ENCODE data around the gene SLC25A42.
"Not testable (repeated sequence)": the region's sequence is repeated elsewhere in the genome, so short reads cannot be mapped to it uniquely, and the experiment has no call there.

SLC25A42 gene

DNA sequence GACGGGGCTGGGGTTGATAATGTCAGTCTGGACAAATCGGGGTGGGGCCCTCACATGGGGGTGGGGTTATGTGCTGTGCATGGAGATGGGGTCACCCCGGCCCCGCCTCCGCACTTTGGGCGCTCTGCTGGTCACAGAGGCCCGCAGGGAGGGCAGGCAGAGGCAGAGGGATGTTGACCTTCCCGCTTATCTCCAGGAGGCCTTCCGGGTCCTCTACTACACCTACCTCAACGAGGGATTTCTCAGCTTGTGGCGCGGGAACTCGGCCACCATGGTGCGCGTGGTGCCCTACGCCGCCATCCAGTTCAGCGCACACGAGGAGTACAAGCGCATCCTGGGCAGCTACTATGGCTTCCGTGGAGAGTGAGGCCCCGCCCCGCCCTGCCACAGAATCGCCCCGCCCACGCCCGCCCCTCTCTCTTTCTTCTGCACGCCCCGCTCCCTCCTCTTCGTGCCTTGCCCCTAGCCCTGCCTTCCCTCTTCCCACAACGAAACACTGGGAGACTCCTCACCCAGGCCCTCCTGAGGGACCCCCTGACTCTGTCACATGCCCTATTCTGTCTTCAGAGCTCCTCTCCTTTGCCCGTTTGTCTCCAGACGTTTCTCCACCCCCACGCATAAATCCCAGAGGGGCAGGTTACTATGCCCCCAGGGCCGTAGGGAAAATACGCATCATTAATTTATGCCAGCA is 41.7 kb downstream of the SLC25A42 start:
- DNase-seq (ENCODE audit: low spot score), result no peak

DNA sequence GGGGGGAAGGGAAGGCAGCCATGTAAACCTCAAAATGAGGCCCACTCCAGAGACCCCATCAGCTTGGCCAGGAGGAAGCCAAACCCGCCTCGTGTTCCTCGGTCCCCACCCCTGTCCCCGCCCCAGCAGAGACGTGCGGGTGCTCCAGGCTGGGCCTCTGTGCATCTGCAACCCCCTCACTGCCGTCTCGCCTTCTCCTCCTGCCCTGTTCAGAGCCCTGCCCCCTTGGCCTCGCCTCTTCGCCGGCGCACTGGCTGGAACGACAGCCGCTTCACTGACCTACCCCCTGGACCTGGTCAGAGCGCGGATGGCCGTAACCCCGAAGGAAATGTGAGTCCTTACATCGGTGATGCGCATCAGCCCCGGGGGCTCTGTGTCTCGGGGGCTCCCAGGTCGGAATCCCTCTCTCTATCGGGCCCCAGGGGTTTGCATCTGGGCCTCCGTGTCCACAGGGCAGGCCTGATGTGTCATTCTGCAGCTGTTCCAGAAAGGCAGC is 42.3 kb downstream of the SLC25A42 start:
- DNase-seq (ENCODE audit: low spot score), result no peak

DNA sequence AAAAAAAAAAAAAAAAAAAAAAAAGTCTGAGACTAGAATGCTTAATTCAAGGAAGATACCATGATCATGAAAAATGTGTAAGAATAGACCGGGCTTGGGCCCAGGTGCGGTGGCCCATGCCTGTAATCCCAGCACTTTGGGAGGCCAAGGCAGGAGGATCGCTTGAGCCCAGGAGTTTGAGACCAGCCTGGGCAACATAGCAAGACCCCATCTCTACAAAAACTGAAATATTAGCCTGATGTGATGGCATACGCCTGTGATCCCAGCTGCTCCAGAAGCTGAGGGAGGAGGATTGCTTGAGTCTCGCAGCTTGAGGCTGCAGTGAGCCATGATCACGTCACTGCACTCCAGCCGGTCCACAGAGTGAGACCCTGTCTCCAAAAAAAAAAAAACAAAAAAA is 43.1 kb downstream of the SLC25A42 start:
- not testable (repeated sequence) for DNase-seq (ENCODE audit: low spot score)

DNA sequence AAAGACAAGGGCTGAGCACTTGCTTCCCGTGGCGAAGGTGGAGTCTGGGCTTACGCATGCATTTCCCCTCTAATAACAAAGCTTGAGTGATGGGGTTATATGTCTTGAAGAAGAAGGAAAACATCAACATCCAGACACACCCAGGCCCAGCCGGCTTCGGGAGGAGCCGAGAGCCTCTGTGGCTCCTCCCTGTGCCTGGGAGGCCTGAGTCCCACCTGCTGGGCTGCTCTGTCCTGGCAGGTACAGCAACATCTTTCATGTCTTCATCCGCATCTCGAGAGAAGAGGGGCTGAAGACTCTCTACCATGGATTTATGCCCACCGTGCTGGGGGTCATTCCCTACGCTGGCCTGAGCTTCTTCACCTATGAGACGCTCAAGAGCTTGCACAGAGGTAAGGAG is 43.9 kb downstream of the SLC25A42 start:
- no peak for DNase-seq (ENCODE audit: low spot score)

DNA sequence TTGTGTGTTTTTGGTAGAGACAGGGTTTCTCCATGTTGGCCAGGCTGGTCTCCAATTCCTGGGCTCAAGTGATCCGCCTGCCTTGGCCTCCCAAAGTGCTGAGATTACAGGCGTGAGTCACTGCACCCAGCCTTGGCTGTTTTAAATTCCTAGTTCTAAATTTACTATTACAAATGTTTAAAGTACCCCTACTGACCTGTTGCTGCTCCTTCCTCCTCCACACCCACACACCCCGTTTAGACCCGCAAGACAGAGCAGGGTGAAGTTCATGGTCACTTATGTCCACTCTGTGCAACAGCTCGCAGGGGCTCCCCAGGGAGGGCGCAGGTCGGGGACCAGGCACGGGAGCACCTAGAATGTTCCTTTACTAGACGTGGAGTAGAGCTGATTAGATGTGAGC is 45.8 kb downstream of the SLC25A42 start:
- no peak for DNase-seq (ENCODE audit: low spot score)

DNA sequence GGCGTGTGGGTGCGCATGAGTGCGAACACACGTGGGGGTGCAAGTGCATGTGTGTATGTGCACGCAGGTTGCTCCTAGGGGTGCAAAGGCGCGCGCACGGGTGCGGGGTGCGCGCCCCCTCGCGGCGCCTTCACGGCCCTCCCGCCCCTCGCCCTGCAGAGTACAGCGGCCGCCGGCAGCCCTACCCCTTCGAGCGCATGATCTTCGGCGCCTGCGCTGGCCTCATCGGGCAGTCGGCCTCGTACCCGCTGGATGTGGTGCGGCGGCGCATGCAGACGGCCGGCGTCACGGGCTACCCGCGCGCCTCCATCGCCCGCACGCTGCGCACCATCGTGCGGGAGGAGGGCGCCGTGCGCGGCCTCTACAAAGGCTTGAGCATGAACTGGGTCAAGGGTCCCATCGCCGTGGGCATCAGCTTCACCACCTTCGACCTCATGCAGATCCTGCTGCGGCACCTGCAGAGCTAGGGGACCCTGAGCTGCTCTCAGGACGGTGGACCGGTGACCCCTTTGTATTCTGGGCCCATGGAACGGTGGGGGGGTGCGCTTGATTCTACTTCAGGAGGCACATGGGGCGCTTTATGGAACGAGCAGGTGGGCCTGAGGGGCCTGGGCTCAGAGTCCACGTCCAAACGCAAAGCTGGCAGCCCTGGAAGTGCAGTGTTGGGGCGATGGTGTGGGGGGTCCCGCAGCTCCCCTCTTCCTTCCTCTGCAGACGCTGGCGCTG is 46.8 kb downstream of the SLC25A42 start:
- DNase-seq (ENCODE audit: low spot score), result no peak

DNA sequence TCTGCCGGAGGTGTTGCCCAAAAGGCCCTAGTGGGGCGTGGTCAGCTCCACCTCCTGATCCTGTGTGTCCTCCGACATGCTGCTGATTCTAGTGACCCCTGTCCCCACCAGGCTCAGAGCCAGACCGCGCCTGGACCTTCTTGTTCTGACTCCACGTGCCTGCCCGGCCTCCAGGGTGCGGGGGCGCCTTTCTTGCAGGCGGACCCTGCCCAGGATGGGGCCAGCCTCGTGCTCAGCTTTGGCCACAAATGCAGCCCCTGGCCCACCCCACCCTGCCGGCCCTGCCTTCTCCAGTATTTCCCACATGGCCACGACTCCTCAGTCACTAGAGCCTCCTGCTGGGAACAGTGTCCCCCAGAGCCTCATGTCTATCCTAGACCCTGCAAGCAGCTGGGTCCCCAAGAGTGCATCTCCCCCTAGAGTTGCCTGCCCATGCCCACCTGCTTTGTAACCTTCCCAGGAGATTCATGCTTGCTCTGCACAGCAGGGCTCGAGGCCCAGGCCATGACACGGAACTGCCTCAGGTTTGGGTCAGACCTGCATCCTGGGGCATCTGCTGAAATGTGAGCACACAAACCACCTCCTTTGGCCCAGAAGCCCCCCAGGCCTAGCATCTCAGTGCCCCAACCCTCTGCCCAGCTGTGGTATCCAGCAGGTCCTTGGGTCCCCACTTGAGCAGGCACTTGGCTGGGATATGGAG is 47.5 kb downstream of the SLC25A42 start:
- DNase-seq (ENCODE audit: low spot score), result no peak

DNA sequence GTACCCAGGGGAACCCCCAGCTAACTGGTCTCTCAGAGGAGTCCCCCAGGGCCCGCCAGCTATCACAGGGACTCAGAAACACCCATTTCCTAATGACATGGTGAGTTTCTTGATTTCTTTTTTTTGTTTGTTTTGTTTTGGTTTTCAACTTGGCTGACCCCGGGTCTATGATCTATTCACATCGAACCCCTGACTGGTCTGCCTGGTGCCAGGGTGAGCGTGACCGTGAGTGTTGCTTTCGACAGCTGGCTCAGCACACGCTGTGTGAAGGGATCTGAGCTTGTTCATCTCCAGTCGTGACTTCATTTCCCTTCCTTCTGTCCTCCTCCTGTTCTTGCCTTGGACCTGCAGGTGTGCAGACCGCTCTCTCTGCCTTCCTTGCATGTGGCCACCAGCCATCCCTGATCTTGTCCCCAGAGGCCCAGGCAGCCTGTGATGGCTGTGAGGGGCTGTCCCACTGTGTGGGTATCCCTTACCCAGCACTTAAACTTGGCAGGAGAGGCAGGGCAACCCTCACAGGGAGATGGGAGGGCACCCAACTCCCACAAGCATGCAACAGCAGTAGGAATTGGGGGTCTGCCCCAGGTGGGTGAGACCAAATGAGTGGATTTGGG is 48.3 kb downstream of the SLC25A42 start:
- no peak for DNase-seq (ENCODE audit: low spot score)

DNA sequence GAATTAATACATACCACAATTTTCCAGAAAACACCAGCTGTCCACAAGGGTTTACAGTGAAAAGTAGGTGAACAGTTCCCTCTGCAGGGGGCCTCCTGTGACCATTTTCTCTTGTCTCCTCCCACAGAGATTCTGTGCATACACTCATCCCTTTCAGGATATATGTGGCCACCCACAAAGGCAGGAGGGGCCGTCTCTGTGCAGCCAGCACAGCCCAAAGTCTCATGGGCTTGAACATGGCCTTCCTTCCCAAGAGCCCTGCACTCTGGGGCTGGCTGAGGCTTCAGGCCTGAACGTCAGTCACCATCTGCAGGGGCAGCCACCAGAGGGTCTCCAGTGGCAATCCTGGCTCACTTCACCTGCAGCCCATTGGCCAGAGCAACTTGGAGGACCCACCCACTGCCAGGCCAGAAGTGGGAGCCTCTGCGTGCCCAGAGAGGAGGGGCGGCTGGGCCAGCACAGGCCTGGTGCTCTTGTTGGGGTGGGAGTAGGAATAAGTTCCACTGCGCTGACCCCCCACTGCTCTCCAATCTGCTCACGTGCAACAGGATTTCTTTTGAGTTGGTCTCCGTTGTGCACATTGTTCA is 49.3 kb downstream of the SLC25A42 start:
- no peak for DNase-seq (ENCODE audit: low spot score)

DNA sequence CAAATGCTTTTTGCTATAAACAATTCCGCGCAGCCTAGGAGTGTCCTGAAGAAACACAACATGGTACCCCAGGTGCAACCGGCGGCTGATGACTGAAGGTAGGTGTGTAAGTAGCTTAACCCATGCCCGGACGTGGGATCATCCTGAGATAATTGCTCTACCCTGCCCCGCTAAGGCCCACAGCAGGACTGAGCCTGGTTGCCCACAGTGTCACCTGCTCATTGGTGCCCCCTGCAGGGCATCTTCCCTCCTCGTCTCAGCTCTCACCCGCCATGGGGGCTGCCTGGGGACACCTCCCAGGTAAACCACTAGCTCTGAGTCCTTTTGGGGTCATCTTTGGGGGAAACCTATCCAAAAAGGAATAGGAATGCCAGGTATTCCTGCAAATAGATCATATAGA is 52.2 kb downstream of the SLC25A42 start:
- DNase-seq (ENCODE audit: low spot score), result no peak

DNA sequence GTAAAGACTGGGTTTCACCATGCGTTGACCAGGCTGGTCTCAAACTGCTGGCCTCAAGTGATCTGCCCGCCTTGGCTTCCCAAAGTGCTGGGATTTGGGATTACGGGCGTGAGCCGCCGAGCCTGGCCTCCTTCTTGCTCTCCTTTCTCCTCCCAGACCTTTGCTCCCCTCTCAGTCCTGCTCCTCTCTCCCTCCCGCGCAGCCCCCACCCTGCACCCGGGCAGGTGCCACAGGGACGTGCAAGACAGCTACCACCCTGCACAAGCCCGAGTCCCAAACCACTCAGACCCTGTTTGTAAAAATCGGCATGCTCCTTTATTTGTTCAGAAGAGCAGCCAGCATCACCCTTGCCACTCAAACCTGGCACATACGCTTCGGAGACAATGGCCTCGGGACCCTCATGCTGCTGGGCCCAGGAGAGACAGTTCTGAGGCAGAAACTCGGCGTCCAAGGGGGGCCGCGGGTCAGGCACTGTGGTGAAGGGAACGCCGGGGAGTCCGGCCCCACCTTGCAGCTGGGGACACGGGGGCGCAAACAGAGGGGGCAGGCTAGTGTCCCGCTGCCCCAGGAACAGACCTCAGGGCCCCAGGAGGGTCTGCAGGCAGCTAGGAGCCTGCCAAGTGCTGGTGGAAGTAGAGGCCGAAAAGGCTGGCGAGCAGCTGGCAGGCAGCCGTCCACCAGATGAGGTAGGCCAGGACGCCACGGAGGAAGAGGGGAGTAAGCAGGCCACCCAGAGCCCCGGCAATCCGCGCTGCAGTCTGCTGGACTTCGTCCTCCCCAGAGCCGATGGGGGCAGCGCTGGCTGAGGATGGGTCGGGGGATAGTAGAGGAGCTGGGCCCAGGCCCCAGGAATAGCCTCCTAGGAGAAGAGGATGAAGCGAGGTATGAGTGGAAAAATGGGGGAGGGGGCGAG is 55.8 kb downstream of the SLC25A42 start:
- DNase-seq (ENCODE audit: low spot score), result no peak

DNA sequence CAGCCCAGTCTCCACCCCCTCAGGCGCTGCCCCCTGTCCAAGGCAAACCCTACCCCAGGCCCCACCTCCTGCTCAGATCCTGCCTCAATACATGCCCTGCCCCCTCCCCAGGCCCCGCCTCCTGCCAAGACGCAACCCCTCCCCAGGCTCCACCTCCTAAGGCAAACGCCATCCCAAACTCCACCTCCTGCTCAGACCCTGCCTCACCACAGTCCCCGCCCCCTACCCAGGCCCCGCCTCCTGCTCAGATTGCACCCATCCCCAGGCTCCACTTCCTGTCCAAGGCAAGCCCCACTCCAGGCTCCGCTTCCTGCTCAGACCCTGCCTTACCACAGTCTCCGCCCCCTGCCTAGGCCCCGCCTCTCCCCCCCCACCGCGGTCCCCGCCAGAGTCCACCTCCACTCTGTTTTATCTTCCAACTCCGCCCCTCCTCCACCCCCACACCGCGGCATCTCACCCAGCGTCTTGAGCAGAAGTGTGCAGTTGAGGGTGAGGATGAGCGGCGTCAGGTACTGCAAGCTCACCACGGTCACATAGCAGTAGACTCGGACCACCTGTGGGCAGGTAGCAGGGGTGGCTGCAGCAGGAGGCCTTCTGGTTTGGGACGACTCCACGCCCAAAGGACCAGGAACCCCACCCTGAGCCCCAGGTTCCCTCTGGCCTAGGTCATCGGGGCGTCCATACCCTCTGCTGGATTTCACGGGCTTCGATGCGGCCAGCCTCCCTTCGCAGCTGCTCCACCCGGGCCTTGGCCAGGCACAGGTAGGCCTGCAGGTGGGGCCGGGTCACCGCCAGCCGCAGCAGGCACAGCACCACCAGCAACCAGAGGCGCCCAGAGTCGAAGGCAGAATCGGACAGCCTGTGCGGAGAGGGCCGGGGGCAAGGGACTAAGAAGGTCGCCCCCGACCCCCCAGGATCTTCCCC is 56.8 kb downstream of the SLC25A42 start:
- DNase-seq (ENCODE audit: low spot score), result no peak

DNA sequence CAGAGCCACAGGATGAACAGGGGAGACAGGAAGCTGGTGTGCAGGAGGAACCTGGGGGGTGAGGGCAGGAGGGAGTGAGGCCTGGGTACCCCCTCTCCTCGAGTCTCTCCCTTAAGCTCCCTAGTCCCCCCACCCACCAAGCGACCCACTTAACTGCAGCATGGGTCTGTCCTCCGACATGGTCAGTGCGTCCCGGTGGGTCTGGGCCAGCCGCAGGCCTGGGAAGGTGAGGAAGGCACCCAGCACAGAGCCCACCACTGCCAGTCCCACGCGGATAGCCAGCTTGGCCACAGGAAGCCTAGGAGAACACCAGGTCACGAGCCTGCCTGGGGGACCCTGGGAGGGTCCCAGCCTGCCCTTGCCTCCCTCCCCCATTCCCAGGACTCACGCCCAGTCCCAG is 57.6 kb downstream of the SLC25A42 start:
- DNase-seq (ENCODE audit: low spot score), result no peak

DNA sequence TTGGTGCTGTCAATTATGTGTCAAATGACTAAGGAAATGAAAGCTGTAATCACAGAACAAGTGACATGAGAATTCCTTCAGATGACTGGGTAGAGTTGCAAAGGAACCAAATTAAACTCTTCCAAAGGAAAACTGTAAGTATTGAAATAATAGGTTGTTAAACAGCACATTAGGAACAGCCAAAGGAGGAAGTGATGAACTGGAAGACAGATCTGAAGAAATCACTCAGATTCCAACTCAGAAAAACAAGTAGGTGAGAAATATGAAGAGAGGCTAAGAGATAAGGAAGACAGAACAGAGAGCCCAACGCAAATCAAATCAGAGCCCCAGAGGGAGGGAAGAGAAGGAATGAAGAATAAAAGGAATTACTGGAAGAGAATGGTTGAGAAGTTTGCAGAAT is 59.1 kb downstream of the SLC25A42 start:
- DNase-seq (ENCODE audit: low spot score), result no peak

DNA sequence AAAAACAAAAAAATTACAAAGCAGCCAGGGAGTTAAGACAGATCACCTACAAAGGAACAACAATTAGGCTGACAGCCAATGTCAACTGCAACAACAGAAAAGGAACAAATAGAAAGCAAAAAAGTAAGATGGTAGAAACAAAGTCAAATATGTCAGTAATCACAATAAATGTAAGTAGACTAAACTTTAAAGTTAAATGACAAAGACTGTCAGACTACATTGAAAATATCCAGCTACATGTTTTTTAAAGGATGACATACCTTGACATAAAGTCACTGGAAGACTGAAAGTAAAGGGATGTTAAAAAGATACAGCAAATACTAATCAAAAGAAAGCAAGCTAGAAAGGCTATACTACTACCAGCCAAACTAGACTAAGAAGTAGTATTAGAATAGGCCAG is 59.6 kb downstream of the SLC25A42 start:
- DNase-seq (ENCODE audit: low spot score), result no peak

DNA sequence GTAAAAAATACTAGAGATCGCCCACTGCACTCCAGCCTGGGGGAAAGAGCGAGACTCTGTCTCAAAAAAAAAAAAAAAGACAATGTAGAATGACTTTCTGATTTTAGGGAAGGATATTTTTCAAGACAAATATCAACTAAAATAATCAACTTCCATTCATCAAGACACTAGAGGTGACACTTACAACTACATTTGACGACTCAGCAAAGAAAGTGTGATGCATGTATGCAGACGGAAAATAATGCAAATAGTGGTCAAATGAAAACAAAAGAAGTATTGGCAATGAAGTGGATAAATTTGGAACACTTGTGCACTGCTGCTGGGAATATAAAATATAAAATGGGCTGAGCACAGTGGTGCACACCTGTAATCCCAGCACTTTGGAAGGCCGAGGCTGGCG is 62.3 kb downstream of the SLC25A42 start:
- DNase-seq (ENCODE audit: low spot score), result no peak

DNA sequence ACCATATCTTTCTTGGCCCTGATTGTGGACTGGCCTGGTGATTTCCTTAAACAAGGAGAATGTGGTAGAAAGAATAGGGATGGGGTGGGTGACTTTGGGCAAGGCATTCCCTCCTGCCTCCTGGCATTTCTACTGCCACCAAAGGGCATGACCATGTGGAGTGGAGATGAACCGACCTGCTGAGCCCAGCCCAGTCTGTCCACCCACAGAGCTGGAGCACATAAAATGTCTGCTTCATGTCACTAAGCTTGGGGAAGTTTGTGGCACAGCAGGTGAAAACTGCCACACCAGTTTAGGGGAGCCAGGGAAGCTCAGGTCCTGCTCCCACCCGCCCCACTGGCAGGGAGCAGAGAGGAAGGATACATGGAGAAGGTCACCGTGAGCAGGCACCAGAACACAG is 68.2 kb downstream of the SLC25A42 start:
- no peak for DNase-seq (ENCODE audit: low spot score)

DNA sequence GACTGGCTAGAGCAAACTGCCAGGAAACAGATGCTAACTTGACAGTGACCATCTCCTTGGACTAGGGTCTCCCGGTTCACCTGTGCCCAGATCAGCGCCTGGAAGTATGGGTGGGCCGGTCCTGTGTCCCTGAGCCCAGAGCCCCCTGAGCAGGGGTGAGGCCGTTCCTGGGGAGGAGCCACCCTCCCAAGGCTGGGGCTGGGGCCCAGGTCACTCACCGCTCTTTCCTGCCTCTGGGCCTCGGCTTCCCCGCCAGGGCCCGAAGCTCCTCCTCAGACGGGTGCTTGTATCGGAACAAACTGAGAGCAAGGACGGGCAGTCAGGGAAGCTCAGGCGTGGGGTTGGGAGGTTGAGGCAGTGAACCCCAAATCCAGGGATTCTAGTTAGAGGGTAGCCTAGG is 69.1 kb downstream of the SLC25A42 start:
- no peak for DNase-seq (ENCODE audit: low spot score)

DNA sequence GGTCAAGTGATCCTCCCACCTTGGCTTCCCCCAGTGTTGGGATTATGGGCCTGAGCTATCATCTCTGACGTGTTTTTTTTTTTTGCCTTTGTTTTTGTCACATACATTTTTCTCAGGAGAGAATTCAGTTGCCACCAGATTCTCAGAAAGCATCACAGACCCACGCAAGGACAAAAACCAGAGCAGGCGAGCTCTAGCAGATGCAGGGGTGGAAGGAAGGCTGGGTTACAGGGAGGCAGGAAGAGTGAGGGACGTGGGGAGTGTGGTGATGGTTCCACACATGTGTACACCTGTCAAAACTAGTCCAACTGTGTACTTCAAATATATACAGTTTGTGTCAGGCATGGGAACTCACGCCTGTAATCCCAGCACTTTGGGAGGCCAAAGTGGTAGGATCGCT is 70.2 kb downstream of the SLC25A42 start:
- no peak for DNase-seq (ENCODE audit: low spot score)

DNA sequence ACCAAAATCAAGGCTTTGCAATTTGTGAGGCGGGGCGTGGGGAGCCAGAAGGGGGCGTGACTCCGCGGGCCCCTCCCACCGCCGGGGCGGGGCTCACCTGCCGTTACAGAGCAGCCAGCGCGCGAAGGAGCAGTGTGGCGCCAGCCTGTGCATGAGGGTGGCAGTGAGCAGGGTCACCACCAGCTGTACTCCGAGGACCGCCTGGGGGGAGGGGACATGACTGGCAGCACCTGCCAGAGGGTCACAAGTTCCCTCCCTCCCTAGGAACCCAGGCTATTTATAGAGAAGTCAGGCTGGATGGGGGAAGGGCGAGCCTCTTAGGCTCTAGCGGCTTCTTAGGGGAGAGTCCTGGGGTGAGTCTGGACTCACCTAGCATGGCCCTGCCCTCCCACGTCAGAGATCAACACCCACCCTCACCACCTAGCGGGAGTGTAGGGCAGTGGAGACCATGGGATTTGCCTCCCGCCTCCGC is 70.9 kb downstream of the SLC25A42 start:
- DNase-seq (ENCODE audit: low spot score), result no peak

Measured in pons (tissue), 1 donor.